ENCODE data around the gene FGD2. TPM values are rescaled to one million over a fixed set of nuclear protein-coding genes. Genes with fewer than 3 reads are reported as not detected.

The FGD2 gene
- total and polyA plus RNA-seq, 2 of the 8 experiments (the other 6 are each of a cell fraction or from before 2014, with no cell fraction given): 0.12 to 0.32 TPM

GRCh38 chr6:37020381-37020780 is 14.9 kb downstream of the FGD2 start (continued):
- no peak for TF ChIP-seq HDAC6 (IDR thresholded peaks at IDR 0.05; ENCODE audit: low read depth, low read length)
- TF ChIP-seq TCF12 (IDR thresholded peaks at IDR 0.05; ENCODE audit: low read depth, low read length): no peak
- no peak for TF ChIP-seq ASH2L (IDR thresholded peaks at IDR 0.05; ENCODE audit: low read length)
- no peak for TF ChIP-seq RXRA (IDR thresholded peaks at IDR 0.05; ENCODE audit: insufficient read depth, low read depth, low read length)
- TF ChIP-seq SP1 (IDR thresholded peaks at IDR 0.05; ENCODE audit: low read depth, low read length): no peak

All from H1 (cell line).